PC-9 (cell line): ENCODE measurements around the gene COL13A1.

Experiments used
- CTCF ChIP-seq: fragments of 200-600 bp; sonication (generic); conservative IDR thresholded peaks from 2 replicates; pipeline ENCODE4 v1.6.1; 2017; ENCODE audit warnings: mixed run types, antibody characterized with exemption, mild to moderate bottlenecking, moderate library complexity
- EZH2 ChIP-seq: fragments of 200-600 bp; sonication (generic); IDR thresholded peaks from 2 replicates; pipeline ENCODE4 v1.8.0; 2017; ENCODE audit warnings: antibody characterized with exemption, low read depth

DNA sequence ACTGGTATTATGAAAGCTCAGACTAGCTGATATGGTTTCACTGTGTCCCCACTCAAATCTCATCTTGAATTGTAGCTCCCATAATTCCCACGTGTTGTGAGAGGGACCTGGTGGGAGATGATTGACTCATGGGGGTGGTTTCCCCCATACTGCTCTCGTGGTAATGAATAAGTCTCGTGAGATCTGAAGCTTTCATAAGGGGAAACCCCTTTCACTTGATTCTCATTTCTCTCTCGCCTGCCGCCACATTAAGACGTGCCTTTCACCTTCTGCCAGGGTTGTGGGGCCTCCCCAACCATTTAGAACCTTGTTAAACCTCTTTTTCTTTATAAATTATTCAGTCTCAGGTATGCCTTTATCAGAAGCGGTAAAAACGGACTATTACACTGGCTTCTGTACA, 40.3 kb downstream of the COL13A1 start:
- TF ChIP-seq CTCF = no peak
- no peak for TF ChIP-seq EZH2
